GM18498 (cell line): Measurements from ENCODE around the gene DCHS2.

Experiments used
- ATAC-seq: cut with Tn5 transposase; IDR thresholded peaks from one replicate; pipeline ENCODE4 v1.9.1; 2021; ENCODE audit warnings: mild to moderate bottlenecking, moderate library complexity; ENCODE audit not compliant: unreplicated experiment

Gene DCHS2

DNA sequence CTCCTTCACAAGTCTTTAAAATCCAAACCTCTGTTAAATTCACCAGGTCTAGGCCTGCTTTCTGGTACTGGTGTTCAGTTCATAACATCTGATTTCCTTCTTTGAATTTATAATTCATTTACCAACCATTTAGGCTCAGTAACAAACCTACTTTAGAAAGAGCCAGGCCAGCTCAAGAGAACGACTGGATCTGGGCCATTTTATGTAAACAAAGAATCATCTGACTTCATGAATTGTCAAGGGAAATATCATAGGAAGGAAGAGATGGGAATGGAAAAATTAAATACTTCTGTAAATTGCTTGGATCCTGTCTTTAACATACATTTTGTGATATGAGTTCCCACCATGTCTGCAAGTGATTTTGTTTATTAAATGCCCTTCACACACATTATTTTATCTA, 36.5 kb downstream of the DCHS2 start:
- no peak for ATAC-seq

DNA sequence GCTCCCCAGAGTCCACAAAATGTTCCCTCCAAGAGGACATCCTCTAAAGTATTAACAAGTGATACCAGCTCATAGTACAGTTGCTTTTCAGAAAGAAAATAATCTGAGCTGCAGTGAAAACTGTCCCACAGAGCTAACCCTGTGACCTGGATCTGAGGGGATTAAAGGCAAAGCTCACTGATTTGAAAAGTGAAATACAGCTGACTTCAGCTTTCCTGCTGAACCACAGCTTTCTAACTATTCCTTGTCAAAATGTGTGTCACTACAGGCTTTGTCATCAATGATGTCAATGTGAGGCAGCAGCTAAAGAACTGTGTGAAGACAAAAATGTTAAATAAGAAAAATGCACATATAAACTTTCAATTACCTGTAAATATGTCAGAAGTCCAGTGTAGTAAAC, 36.9 kb downstream of the DCHS2 start:
- ATAC-seq: no peak

DNA sequence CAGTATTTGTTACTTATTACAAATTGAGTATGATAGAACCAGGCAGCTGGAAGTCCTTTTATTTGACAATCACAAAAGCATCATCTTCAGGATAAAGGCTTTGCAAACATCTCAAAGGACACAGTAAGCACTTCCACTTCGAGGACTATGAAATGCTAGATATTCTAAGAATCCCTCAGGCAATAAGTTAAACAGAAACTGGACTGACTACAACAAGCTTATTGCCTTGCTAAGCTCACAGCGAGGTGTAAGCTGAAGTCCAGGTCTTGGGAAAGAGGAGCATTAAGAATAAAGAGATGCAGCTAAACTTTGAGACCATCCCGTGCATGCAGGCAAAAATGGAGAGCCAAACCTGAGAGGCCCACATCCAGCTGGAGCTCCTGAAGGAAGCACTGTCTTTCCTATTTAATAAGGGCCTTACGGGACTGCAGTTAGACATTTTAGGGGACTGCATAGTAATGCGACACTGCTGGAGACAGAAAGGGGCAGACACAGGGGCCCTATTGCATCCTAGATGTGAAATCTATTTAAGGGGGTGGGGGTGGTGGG, 38.7 kb downstream of the DCHS2 start:
- no peak for ATAC-seq

DNA sequence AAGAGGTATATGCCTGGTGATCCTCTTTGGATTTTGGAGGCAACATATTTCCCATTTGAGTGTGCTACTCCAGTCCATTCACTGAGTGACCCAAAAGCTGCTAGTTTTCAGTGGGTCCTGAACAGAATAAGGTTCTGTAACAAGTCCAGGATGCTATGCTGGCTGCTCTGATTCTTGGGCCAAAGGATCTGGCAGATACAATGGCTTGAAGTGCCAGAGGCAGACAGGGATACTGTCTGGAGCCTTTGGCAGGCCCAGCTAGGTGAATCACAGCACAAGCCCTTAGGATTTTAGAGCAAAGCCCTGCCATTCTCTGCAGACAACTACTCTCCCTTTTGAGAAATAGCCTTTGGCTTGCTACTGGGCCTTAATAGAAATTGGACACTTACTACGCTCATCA, 40.6 kb downstream of the DCHS2 start:
- no peak for ATAC-seq

DNA sequence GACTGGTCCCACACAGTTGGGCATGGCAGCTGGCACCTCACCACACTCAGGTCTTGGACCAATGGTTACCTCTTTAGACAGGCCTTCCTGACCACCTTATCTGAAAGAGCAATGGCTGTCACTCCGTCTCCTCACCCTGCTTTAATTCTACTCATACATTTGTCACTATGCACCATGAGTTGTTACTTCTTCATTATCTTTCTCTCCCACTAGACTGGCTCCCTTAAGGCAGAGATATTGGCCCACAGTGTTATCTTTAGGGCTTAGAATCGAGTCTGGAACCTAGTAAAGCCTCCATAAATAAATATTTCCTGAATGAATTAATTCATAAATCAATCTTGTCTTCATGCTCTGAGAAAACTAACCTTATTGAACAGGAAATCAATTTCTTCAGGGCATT, 46.6 kb downstream of the DCHS2 start:
- ATAC-seq: no peak

DNA sequence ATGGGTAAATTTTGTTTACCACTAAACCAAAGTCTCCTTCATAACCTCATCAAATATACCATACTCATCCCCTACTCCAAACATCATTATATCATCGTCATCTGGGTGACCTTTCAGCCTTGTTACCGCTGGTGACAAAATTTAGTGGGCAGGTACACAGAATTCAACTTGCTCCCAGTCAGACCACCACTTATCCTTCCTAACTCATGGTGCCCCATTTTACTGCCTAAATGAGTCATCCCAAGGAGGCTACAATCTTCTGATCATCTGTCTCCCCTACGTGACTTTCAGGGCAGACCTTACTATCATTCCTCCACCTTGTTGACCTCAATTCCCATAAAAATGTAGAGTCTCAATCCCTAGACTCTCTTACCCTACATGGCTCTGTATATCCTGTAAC, 49.6 kb downstream of the DCHS2 start:
- no peak for ATAC-seq

DNA sequence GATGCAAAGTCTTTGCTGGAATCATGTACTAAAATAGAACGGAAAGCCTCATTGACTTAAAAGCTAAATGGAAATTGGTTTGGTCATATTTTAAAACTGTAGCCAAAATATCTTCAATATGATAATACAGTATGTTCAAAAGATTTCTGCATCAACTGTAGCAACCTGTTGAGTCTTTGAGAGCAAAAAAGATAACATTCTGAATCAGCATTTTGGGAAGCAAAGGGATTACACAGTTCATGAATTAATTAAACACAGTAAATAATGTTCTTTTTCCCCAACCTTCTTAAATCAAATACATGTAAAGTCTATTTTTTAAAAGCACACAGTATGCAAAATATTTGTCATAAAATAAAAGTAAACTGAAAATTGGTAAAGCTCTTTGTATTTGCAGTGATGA, 50.5 kb downstream of the DCHS2 start:
- ATAC-seq: no peak

DNA sequence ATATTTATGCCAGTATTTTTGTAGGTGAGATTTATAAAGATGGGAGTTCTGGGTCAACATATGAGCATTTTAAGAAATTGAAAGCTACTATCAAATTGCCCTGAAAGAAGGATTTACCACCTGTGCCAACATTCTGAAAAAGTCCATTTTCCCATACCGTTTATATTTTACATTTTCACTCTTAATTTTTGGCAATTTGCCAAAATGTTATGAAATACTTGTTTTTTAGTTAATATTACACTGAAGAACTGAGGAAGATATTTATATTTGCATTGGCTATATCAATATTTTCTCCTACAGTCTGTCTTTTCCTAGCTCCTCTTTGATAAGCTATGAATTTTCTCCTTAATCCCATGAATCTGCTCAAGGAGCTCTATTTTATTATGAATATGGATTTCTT, 52.4 kb downstream of the DCHS2 start:
- ATAC-seq: no peak

DNA sequence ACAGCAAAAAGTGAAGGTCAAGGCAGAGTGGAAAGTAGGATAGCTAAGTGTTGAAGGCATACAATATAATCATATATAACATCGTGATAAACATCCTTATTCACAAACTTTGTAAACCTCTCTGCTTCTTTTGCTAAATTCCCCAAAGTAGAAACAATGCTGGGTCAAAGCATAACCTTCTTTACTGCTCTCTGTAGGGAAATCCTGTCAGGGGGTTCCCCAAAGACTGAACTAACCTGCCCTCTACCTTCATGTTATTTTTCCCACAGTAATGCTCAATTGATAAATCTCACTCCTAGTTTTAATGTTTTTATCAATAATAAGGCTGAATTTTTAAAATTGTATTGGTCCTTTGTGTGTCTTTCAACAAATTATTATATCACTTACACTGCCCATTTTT, 55.7 kb downstream of the DCHS2 start:
- ATAC-seq: peak; percentile 48

DNA sequence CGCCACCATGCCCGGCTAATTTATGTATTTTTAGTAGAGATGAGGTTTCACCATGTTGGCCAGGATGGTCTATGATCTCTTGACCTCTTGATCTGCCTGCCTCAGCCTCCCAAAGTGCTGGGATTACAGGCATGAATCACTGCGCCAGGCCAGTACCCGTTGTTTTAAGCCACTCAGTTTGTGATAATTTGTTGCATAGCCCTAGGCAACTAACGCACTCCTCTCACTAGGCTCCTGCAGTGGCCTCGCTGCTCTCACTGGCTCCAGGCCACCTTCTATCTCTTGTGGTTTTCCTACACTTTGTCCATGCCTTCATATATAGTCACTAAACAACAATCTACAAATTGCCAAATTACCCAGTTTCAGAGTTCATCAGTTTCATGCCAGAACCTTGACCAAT, 58.1 kb downstream of the DCHS2 start:
- ATAC-seq: no peak

DNA sequence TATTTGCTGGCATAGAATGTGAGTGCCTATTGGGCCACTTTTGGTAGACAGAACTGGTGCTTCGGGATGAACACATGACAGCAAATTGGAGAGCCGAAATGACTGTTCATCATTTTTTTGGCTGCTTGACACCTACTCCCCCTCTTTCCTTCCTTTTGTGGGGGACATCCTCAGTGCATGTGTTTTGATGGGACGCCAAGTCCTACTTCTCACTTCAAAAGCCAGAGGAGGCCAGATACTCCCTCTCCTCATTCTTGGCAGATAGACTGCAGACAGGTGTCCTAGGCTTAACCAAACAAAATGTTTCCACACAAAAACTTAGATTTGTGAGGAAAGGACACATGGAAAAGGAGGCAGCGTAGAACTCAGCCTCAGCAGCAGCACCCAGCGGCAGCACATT, 62.4 kb downstream of the DCHS2 start:
- no peak for ATAC-seq

DNA sequence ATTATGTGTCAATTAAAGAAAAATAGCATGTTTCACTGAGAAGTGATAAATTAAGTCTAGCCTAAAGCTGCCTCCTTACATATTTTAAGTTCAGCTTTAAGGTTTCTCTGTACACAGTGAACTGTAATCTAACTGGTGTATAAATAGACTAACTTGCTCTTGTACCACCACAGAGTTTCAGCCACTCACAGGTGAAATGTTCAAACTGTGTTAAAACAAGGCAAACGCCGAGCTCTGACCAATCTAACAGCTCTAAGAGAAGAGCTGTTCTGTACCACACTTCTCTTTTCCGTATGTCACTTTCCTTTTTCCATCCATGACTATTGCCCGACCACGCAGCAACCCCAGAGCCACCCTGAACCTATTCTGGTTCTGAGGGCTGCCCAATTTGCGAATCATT, 64.5 kb downstream of the DCHS2 start:
- no peak for ATAC-seq

DNA sequence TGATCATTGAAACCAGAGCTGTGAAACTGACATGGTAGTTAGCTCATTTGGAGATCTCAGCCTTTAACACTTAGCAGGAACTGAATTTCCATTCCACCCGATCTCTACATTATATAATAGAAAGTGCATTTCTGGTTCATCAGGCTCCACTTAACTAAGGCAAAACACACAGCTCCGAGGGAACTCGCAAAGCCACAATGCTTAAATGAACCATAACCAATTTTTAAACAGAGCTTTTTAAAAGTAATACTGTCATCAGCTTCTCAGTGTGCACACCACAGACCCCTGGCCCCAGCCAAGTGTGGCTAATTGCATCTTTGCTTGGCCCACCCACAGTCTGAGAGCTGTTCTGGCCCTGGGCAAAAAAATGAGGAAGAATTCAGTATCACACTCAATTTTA, 66.1 kb downstream of the DCHS2 start:
- peak; percentile 34 for ATAC-seq

DNA sequence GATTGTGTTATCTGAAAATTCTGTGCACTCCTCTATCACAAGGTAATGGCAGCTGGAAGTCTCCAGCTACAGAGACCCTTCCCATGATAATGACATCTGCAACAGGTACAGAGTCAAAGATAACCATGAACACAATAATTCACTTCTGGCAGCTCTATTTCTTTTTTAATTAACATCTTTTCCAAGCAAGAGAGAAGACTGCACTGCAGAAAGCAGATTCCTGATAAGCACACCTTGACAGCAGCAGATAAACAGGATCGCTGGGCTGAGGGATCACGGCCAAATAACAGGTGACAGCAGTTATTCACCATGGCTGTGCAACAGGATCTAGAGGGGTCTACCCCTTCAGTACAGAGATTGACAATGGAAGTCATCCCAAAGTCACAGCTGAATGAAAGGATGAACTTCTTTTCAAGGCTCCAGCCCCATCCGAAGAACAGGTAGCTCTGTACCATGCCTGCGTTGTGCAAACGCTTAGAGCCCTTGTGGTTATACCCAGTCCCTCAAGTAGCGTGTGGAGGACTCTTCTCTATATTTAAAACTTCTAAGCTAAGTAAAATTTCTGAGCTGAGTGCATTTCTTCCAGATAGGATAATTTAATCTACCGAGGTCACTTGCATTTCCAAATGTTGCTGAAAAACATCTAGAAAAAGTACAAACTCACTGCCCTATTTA, 66.7 kb downstream of the DCHS2 start:
- no peak for ATAC-seq

DNA sequence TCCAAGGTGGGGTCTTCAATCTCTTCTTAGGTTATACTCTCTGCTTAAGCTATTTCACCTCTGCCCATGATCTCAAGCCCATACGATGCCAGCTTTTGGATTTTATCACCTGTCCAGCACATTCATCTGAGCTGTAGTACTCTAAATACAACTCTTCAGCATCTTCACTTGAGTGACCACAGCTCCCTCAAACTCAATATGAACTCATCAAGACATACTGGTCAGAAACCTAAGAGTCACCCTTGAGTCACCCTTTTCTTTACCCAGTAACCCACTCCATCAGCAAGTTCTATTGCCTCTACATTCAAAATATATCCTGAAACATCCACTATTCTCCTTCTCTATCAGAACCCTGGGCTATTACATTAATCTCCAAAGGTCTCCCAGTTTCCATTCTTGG, 69.4 kb downstream of the DCHS2 start:
- ATAC-seq: peak; percentile 33

DNA sequence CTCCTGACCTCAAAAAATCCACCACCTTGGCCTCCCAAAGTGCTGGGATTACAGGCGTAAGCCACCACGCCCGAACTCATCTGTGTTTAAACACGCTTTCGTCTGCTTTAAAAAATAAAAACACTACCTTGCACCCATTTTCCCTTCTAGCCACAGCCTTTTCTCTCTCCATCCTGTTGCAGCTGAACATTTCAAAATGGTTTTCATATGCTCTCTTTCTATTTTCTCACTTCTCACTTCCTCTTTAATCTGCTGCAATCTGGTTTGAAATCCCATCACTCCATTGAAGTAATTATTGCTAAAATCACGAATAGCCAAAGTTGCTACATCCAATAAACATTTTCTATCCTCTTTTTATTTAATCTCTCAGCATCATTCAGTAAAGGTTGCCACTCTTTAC, 70.0 kb downstream of the DCHS2 start:
- ATAC-seq: peak; percentile 57

DNA sequence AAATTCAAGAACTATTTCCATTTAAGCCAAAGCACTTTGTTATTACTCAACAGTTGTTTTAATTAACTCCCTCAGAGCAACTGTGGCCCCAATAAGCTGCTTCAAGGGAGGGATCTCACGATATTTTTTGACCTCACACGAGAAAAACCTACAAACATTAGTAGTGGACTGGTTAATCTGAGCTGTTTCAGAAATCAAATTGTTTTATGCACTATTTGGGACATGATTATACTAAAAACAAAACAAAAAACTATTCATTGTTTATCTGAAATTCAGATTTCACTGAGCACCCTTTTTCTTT, 74.3 kb downstream of the DCHS2 start:
- no peak for ATAC-seq

DNA sequence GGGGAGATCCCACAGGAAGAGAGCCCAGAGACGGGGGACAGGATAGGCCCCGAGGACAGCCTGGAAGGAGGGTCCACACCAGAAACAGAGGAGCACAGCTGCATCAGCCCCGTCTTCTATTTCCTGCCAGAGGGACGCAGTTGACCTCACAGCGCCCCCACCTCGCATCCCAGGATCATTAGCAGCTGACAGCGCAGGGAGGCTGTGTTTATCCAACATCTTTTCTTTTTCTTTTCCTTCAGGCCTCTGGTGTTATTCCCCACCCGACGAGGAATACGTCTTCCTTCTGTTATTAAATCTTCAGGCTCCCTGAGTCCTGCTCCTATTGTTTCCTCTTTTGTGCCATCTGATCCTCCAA, 75.4 kb downstream of the DCHS2 start:
- ATAC-seq: peak; percentile 35

DNA sequence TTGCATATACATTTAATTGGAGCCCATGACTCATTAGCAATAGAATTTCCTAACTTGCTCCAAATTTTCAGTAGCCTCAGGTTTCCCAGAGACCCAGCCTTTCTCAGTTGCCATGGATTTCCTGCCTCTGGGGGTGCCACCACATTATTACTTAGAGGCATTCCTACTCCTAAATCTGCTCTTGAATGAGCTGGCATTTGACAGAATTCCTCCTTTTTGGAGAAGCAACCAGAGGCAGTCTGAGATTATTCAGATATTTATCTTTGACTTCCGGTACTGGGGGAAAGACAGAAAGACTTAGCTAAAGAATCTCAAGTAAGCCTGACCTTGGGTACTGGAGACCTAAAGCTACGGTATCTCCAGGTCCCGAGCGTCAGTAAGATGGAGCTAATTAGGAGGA, 76.3 kb downstream of the DCHS2 start:
- no peak for ATAC-seq

DNA sequence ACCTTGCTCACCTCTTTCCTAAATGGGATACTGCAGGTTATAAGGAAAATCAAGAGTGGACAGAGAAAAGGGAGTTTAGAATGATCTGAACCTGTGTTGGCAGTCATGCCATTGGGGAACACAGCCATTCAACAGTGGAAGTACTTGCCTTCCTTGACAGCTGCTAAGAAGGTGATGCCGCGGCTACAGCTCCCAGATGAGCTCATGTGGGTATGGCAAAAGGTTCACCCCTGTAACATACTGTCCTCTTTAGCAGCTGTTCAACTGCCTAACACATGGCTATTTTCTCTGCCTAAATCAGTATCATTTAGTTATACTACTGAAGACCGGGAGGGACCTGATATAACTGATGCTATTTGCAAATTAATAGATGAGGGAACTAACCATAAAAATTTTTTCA, 76.8 kb downstream of the DCHS2 start:
- no peak for ATAC-seq

DNA sequence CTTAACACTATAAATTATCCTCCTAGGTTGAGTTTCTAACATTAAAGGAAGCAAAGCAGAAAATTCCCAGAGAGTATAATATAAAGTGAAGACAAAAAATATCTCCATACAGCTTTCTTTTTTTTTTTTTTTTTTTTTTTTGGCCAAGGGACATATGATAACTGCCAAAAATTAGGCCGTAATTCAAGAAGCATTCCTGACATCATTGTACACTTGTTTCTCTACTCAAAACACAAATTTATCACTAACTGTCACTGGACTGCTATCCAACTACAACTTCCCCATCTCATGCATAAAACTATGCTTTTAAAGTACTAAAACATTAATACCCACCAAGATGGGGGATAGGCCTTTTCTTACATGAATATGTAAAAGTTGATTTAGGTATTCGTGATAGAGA, 77.2 kb downstream of the DCHS2 start:
- ATAC-seq: no peak

DNA sequence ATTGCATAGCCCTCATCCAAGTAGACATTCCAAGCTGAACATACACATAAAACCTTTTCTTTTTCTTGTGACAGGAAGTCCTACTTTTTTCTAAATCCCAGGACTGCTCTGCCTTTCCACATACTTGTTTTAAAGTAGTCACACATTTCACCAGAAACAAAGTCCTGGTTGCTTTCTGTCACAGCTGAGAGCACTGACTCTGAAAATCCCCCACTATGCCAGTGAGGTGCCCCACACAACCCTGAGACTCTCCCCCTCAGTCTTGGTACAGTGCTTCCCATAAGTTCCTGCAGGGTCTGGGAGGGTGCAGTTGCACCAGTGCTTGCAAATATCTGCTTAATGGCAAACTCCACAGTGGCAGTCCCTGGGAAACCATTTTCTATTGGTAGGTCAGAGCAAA, 84.2 kb downstream of the DCHS2 start:
- ATAC-seq: no peak

DNA sequence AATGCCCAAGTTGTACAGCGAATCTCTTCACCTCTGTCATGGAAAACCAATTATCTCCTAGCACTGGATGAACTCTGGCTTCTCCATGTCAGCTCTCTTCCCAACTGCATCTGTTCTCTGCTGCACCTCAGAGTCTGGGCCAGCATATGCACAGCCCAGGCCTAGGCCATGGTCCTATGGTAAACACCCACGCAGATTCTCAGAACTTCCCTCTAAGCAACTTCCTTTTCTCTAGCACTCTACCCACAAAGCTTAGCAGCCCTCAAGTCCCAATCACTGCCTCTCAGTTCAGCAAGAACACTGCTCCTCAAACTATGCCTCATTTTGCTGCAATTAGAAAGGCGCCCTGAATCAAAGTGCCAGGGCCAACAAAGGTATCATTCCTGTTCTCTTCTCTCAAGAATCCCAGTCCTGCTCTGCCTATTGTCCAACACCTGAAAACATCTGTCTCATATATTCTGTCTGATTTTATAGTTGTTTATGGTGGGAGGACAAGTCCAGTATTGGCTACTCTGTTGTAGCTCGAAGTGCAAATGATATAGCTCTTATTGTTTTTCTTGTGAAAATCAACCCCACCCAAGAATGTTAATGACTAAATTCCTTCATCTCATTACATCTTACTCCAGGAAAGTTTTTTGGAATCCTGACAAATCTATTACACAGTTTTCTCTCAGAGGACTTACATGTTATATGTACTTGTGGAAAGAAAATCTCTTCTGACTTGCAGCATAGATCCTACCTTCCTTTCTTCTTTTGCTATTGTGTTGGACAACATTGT, 85.4 kb downstream of the DCHS2 start:
- peak; percentile 96 for ATAC-seq
